Pulmonary artery endothelial cell (primary cell): ENCODE measurements around the gene RAD51B. TPM values are rescaled to one million over a fixed set of nuclear protein-coding genes. Genes with fewer than 3 reads are reported as not detected.

Source experiments
- DNase-seq: peaks from one replicate; pipeline ENCODE4 v3.0.0-alpha.2; 2011; ENCODE audit warnings: low read depth, low spot score
- total RNA-seq: library from RNA; depleted of rRNA; stranded (reverse); fragments of >200 nt; gene quantifications from 2 replicates; pipeline ENCODE4 v1.2.3, GENCODE V29; 2014

Gene RAD51B
- total RNA-seq, 1 donor from 2014 or later: 9.8 TPM

DNA sequence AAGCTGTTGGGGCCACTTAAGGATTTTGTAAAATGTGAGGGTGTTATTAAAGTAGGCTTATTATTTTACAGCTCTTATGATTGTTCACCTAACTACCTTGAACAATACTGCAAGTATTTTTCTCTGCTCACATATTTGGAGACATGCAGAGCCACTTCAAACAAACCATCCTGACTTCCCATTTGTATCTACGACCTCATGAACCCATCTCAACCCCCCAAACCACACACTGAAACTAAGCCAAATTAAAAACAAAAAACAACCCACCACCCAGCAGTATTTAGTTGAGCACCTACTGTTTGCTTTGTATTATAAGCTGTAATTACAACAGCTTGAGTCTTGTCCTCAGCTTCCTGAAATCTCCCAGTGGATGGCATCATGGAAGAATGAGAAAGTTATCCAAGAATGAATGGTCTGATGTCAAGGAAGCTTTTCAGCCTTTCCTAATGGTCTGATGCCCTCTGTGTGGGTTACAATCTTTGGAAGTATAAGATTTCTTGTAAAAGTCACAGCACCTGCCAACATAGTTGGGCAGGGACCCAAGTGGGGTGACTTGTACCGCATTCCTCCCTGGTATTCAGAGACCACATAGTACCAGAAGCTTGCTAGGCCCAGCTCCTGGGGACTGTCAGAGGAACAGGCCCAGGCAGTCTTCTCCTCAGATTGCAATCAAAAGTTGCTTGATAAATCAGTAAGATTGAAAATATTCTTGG, 556.6 kb downstream of the RAD51B start:
- no peak for DNase-seq

DNA sequence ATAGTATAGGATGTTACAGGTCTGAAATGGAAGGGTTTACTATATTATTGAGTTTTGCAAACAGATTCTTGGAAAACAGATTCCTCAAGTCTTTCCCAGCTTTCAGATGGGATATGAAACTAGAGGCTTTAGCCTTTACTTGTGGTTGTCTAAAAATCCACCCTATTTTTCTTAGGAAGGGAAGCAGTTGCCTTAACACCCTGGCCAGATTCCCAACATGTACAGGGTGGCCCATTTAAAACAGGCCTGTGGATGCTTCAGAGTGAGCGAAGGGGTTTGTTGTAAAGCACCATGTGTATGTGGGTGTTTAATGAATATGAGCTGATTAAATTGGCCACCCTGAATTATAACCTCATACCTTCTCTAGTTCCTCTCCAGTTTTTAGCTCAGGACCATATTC, 557.4 kb downstream of the RAD51B start:
- no peak for DNase-seq

DNA sequence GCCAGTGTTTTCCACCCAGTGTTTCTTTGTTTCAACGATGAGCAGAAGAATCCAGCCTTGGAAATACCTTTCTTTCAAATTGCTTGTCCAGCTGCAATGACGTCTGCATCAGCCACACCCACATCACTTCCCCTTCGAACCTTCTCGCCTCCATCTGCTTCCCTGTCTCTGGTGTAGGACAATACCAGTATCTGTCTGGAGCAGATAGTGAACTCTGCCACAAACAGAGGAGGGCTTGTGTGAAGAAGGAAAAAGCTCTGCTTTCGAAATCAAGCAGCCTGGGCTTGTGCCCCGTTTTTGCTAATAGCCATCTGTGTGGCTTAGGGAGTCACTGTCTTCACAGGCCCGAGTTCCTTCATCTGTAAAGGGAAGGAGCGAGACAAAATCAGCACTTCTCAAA, 557.9 kb downstream of the RAD51B start:
- no peak for DNase-seq

DNA sequence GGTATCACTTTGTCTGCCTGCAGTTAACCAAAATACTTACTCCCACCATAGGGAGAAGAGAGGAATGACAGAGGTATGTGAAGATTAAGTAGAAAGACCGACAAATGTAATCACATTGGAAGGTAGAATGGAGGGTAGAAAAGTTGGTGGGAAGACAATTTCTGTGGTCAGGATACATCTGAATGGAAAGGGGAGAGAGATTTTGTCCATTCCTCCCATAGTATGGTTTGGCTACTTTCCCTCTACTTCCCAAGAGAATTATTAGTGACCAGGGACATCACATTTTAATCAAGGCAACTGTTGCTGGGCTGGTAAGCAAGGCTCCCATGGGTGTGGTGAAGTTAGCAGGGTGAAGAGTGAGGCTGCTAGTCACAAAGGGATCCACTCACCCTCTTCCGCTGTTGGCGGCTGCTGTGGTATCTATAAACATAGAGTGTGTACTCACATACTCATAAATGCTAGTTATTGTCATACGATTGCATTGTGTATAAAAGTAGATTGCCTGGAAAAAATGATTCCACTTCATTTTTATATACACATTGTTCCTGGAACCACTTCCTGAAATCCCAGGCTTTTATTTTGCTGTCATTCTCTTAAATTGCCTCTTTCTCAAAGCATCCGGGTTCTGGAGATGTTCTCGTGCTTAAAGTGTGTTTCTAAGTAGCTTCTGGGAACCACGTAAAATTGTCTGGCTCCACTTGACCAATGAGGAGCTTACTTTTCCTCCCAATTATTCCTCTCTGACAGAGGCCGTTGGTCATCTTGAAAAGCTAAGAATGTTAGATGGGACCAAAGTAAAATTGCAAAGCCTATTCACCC, 560.1 kb downstream of the RAD51B start:
- no peak for DNase-seq

DNA sequence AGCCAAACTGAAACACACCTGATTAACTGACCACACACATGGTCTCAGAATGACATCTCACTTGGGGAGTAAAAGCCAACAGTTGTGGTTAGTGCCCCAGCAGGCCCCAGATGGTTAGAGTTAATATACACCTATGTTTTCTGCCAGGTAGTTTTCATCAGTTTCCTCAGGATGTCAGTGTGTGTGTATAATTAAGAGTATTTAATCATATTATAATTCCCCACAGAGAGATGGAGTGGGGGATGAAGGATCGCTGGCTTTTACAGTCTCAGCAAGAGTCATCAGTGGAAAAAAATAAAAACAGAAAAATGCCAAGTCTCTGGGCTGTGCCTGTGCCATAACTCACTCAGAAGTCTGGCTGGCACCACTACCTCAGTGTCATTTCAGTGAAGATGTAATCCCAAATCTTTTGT, 560.8 kb downstream of the RAD51B start:
- DNase-seq: no peak

DNA sequence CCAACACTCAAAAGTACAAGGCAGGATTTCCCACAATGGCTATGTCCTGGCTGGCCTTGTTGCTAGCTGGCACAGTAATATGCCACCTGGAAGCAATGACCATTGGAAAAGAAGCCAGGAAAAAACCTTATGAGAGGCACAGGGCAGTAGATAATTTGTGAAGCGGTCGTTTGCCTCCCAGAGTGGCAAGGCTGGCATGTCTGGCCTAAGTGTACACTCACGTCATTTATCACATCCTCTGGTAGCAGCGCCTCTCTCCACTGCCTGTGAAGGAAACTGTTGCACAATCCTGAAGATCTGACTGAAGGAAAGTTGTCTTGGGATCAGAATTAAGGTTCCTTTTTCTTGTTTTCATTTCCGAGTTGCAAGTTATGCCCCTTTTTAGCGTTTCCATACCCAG, 564.8 kb downstream of the RAD51B start:
- no peak for DNase-seq

DNA sequence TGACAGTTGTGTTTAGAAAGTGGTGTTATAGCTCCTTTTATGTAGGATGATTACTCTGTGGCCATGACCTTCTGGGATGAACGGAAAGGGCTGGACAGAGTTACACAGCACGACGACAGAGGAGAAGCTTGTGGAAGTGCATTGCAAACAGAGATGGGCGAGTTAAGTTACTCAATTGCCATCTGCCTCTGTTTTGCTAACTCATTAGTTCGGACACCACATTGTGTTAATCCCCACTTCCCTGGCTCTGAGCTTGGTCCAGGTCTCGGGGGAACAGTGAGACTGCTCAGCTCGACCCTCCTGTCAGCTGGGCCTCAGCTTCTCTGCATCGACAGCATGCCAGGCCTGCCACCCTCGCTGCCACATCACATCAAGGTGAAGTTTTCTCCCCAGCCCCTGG, 565.3 kb downstream of the RAD51B start:
- no peak for DNase-seq

DNA sequence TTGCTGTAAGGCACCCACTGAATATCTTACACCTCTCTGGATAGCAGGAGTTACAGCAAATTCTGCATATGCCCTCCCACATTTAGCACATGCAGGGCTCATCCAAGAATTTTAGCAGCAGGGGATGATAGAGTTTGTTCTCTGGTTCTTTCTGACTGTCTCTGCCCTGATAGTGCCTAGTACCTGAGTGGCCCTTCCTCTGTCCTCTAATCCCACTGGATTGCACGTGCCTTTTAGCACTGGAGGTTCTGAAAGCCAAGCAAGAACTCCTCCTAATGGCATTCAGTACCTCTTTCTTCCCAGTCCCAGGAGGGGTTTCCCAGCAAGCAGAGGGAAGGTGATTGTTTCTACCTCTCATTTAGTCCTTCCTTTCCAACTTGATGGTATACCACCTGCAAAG, 566.9 kb downstream of the RAD51B start:
- DNase-seq: no peak

DNA sequence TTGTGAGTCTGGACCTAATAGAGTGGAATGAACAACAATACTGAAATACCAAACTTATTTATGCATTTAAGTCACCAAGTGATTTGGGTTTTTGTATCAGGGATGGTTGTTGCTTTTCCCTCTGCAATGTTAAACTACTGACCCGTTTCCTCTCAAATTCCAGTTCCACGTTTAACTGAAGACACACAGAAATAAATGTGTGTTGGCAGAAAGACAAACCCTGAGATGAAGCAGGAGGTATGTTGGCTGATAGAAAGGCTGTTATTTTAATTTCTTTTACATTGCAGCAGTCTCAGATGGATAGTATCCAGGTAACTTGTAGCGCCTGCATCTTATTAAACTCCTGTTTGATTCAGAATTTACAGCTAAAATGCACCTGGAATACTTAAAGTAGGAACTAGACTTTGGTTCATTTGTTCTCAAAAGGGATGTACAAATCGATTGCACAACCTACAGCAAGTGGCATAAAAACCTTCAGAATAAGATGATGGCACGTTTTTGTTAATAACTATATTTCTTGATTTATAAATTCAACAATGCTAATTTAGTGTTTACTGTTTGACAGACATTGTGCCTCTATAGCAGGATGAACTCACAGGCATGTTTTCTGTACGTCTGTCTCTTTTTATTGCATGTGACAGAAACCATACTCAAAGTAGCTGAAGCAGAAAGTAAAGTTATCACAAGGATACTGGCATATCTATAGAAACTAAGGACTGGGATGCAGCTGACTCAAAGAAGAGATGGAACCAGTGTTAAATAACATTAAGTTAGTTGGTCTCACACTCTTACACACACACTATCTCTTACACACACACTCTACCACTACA, 567.6 kb downstream of the RAD51B start:
- DNase-seq: no peak

DNA sequence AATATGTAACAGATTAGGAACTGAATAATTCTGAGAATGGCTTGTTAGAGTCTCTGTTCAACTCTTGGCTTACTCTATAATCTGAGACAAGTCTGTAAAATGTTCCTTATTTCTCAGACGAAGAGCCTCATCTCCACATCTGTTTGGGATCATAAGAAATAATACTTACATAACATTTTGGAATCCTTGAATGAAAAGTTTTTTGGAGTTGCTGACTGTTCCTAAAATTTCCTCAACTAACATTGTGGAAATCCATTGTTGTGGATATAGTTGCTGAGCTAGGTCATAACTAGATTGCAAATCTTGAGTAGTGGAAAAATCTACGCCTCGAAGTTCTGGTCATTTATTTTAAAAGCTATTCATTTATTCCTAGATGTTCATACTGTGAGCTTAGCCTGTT, 570.4 kb downstream of the RAD51B start:
- DNase-seq: no peak

DNA sequence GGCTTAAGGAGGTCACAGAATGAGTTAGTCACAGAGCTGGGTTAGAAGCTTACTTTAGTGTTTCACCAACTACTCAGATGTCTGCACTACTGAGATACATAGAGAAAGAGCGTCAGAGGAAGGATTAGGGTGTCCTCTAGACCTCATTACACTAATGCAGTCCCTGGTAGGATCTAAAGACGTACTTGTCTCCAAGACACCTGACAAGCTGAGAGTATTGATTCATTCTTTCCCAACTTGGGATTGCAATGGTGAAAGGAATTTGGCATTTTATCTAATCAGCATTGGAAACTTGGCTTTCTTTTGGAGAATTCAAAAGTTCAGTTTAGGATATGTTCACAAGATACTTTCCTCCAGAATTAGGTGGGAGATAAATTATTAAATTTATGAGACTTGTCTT, 571.2 kb downstream of the RAD51B start:
- DNase-seq: no peak

DNA sequence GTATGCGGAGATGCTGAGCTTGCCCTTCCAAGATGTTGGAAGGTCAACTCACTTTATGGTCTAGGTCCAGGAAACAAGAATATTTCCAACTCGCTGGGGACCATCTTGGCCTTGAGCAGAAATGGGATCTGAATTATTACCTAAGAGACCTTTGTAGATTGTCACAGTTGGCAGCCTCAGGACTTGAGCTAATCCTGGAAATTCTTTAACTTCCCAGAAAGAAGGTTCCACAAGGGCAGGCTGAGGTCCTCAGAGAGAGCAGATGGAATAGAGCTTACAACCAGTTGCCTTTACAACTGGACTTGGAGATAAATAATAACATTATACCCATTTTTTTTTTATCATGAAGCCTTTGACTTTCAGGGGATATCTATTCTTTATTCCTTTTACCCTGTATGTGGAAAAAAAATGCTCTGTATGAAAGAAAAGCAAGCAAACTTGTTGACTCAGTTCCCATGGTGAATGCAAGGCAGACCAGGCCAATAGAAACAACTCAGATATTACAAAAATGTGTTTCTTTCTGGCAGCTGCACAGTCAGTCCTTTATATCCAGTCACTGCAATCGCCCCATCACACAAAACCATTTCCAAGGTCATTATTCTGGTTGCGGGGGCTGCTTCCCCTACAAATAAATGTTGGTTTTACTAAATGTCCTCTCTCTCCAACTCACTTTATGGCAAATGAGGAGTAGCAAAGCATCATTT, 571.9 kb downstream of the RAD51B start:
- DNase-seq: no peak

DNA sequence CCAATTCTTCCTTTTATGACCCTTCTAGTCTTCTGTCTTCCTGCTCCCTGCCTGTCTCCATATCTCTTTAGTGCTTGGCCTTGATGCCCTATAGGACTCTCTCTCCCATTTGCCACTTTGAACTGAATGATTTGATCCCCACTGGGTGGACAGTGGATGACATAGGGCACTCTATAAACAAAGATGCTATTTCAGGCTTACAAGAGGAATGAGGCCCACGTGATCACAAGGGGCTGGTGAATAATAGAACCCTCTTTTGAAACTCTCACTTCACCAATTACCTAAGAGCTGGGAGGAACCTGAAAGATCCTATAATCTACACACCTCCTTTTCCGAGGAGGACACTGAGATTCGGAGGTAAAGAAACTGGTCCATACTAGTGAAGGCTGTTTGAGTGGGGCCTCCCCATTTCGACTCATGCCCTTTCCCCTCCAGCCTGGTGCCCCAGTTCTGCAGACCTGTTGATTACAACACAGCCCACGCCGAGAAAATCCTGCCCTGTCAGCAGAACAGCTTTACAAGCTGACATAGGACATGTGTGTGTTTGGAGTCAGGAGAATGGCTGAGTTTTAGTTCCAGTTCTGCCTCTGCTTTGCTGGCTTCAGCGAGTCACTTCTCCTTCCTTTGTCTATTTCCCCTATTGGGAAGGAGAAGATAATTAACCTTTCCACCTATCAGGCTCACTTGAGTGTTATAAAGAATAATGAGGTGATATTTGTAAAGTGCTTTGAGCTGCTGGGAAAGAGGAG, 573.0 kb downstream of the RAD51B start:
- no peak for DNase-seq

DNA sequence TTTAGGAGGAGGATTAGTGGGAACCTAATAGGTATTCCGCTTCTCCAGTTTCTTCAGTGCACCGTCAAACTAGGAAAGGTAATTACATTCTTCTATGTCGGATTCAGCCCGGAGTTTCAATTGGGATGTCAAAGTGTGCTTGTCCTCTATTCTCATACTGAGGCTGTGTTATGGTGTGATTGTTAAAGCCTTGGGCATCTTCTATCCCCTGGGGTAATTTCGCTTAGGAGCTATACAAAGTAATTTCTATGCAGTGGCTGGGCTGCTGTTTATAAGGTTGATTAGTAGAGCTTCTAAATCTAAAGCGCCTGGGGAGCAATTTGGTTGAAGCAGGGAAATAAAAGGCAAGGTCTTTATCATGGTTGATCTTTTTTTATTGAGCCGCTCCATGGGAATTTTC, 573.7 kb downstream of the RAD51B start:
- no peak for DNase-seq

DNA sequence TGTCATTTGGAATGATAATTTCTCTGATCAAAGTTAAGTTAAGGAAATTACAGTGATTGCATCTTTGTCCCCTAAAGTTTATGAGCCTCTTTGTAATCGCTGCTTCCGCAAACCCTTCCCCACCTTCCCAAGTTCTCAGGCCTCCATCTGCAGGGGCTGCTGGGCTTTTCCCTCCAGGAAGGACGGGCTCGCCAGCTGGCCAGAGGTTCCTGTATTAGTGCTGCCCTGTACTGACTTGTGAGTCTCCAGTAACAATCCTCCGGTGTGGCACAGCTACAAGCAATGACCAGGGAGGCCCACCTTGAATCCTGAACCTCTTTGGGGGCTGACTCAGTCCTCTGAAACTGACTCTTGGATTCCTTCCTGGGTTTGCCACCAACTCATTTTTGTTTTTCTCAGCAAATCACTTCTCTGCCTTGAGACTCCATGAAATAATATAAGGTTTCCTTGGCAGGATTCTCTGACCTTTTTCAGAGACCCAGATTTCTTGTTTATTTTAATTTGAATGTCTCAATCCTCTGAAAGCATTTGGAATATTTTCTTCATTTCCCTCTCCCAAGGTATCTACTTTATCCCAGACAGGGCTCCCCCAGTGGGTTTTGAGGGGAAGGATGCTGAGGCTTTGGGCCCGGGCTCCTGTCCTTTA, 574.7 kb downstream of the RAD51B start:
- no peak for DNase-seq

DNA sequence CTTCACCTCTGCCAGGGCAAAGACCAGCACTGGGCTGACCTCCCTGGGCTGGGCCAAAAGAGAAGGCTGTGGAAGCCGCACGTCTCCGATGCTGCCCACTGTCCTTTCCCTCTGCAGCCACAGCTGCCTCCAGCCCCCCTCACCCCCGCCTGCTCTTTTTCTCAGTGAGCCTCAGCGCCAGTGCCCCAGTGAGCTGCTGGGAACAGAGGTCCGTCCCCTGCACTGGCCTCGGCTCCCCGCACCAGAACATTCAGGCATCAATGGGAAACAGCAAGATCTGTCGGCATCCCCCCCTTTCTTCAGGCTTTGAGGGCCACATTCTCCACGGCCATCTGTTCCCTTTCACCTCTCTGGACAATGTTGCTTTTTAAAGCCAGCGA, 575.2 kb downstream of the RAD51B start:
- no peak for DNase-seq

DNA sequence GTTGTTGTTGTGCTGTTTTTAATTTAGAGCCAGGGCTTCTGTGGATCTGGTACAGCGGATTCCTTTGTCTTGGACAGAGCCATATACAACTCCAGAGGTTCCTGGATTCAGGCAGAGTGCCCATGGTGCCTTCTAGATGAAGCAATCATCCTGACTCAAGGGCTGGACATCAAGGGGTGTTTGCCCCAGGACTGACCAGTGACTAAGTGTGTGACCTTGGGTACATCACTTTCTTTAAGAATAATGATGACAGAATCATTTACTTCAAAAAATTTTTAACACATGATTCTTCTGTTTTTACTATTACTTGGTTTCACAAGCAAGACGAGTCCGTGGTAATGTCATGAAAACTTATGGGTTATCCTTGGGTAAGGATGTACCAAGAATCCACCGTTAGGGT, 576.0 kb downstream of the RAD51B start:
- no peak for DNase-seq

DNA sequence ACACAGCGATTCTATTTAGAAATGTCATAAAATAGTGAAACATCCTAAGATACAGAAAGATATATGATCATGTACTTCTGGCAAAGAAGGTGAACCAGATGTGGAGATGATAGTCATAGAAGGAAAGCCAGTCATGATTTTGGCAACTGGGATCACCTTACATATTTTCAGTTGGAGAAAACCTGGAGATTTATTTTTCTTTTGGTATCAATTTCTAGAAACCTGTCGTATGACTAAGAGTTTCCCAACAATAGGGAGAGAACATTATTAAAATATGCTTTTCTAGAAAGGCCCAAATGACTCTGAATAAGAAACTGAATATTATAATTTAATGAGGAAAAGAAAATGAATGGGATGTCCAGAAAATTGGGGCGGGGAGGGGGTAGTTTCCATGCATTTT, 576.9 kb downstream of the RAD51B start:
- DNase-seq: no peak

DNA sequence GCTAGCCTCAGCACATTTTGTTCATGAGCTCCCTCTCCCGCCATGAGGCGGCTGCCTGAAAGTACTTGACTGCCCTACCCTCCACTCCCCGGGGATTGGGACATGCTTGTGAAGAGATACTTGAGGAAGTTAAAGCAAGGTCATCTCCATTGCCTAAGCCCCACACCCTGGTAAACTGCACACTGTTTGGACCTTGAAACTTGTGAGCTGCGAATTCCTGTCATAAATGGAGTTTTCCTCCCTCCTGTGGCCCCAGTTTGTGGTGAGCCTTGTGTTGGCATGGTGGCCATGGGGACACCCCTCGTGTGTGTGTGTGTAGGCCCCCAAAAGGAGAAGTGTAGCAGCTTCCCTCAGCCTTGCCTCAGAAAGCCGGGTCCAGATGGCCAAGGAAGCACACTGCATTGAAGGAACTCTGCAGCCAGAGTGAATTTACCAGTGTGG, 577.8 kb downstream of the RAD51B start:
- DNase-seq: no peak

DNA sequence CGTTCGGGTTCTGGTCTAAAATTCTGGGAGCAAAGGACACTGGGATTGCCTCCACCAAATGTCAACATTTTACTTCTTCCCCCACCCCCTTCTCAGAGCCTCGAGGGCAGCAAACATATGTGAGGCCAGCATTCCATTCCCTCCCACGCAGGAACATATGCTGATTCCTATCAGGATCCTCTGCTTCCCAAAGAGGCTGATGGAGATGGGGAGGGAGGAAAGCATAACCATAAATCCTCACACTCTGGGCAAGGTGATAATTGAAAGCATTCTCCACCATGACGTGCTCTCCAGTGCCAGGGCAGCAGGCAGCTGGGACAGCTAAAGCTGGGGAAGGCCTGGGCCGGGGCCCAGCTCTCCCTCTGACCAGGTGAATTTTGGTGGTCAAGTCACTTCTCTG, 578.2 kb downstream of the RAD51B start:
- no peak for DNase-seq
